NT2/D1 (cell line): ENCODE data around the gene SP5.
"Not testable (repeated sequence)": the region's sequence is repeated elsewhere in the genome, so short reads cannot be mapped to it uniquely, and the experiment has no call there.

Experiments
- DNase-seq: peaks from one replicate; pipeline ENCODE4 v3.0.0-alpha.2; 2011; ENCODE audit warnings: low read depth, low spot score
- H3K27me3 ChIP-seq: 2 replicates; pipeline ENCODE4 v1.6.0; 2011; ENCODE audit warnings: mild to moderate bottlenecking; ENCODE audit not compliant: insufficient read length, insufficient read depth
- H3K36me3 ChIP-seq: 2 replicates; pipeline ENCODE4 v1.6.1; 2011; ENCODE audit warnings: mild to moderate bottlenecking, low read length, mixed read lengths; ENCODE audit not compliant: insufficient read depth, insufficient read length
- H3K4me1 ChIP-seq: 2 replicates; pipeline ENCODE4 v1.5.1; 2011; ENCODE audit not compliant: insufficient read depth, insufficient read length
- H3K4me3 ChIP-seq: 2 replicates; pipeline ENCODE4 v1.5.1; 2011; ENCODE audit warnings: low read depth; ENCODE audit not compliant: insufficient read length
- H3K9ac ChIP-seq: 2 replicates; pipeline ENCODE4 v1.6.0; 2011; ENCODE audit warnings: low read depth; ENCODE audit not compliant: insufficient read length
- H3K9me3 ChIP-seq: 2 replicates; pipeline ENCODE4 v1.5.1; 2011; ENCODE audit warnings: mild to moderate bottlenecking, low read length; ENCODE audit not compliant: insufficient read depth
- SUZ12 ChIP-seq: IDR thresholded peaks from 2 replicates; pipeline ENCODE4 v1.6.1; 2011; ENCODE audit not compliant: insufficient read length, insufficient read depth; ENCODE audit errors: extremely low read depth
- YY1 ChIP-seq: IDR thresholded peaks from 2 replicates; pipeline ENCODE4 v1.6.1; 2011; ENCODE audit not compliant: insufficient read length, insufficient read depth
- ZNF274 ChIP-seq: IDR thresholded peaks from 2 replicates; pipeline ENCODE4 v1.6.1; 2011; ENCODE audit warnings: mild to moderate bottlenecking, low read depth, low read length

SP5 gene

DNA sequence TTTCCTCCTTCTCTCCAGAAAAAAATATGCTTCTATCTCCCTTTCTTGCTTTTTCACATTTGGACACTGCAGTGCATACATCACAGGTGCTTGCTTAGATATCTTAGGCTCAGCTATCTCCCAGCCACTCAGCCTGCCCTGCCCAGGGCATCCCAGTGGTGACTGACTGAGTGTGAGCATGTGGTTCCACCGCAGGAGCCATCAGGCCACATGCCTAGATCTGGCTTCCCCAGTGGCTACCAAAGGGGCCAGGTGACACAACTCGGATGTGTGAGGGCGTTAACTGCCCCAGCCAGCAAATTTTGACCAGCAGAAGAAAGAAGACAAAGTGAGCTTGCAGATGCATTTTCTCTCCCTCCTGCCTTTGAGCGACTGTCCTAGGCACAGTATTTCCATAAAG, 25.5 kb downstream of the SP5 start:
- DNase-seq: no peak
- Histone ChIP-seq H3K4me1 (no peaks in the 10 kb centered on the region), H3K9ac (no peak overlapping the region), H3K27me3 (no peaks in the 10 kb centered on the region), H3K36me3 (no peaks in the 10 kb centered on the region), H3K9me3 (peaks cover 3% of the 10 kb centered on the region; the same call in 1 of the 2 replicates), H3K4me3 (no peak overlapping the region)
- TF ChIP-seq YY1: no peak
- TF ChIP-seq ZNF274: no peak
- no peak for TF ChIP-seq SUZ12

DNA sequence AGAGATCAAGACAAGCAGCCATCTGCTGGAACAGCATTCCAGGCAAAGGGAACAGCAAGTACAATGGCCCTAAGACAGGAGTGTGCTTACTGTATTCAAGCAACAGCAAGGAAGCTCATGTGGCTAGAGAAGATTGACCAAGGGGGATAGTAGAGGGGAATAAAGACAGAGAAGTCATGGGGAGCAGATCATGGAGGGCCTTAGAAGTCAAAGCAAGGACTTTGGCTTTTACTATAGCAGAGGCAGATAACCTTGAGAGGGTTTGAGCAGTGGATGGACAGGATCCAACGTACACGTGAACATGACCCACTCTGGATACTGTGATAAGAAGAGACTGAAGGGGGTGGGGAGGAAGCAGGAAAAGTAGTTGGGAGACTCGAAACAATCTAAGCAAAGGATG, 26.9 kb downstream of the SP5 start:
- Histone ChIP-seq H3K36me3 (no peaks in the 10 kb centered on the region), H3K9me3 (peaks cover 3% of the 10 kb centered on the region; the same call in 1 of the 2 replicates), H3K9ac (no peak overlapping the region), H3K27me3 (no peaks in the 10 kb centered on the region), H3K4me3 (no peak overlapping the region), H3K4me1 (no peaks in the 10 kb centered on the region)
- TF ChIP-seq SUZ12: no peak
- TF ChIP-seq ZNF274: no peak
- no peak for TF ChIP-seq YY1
- no peak for DNase-seq

DNA sequence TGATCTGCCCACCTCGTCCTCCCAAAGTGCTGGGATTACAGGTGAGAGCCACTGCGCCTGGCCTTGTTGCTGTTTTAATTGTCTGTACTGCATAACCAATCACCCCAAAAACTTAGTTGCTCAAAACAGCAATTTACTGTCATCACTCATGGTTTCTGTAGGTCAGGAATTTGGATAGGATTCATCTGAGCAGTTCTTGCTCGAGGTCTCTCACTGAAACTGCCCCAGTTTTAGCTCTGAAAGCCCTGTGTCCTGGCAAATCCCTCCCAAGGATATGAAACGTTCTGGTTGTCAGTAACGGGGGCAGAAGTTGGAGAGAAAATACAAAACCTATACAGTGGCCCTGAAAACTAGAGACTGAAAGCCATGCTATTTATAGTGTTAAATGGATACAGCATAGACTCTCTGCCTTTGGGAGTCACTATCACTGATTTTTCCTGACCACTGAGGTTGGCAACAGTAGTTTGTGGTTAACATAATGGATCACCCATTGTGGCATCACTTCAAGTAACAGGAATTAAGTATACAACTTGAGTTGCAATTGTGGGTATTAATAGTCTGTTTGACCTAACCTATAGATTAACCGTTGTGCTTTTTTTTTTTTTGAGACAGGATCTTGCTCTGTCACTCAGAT, 27.9 kb downstream of the SP5 start:
- DNase-seq: no peak
- Histone ChIP-seq H3K36me3 (no peaks in the 10 kb centered on the region), H3K4me1 (no peaks in the 10 kb centered on the region), H3K4me3 (no peak overlapping the region), H3K9me3 (no peaks in the 10 kb centered on the region), H3K27me3 (no peaks in the 10 kb centered on the region), H3K9ac (no peak overlapping the region)
- TF ChIP-seq YY1: no peak
- no peak for TF ChIP-seq ZNF274
- TF ChIP-seq SUZ12: no peak

DNA sequence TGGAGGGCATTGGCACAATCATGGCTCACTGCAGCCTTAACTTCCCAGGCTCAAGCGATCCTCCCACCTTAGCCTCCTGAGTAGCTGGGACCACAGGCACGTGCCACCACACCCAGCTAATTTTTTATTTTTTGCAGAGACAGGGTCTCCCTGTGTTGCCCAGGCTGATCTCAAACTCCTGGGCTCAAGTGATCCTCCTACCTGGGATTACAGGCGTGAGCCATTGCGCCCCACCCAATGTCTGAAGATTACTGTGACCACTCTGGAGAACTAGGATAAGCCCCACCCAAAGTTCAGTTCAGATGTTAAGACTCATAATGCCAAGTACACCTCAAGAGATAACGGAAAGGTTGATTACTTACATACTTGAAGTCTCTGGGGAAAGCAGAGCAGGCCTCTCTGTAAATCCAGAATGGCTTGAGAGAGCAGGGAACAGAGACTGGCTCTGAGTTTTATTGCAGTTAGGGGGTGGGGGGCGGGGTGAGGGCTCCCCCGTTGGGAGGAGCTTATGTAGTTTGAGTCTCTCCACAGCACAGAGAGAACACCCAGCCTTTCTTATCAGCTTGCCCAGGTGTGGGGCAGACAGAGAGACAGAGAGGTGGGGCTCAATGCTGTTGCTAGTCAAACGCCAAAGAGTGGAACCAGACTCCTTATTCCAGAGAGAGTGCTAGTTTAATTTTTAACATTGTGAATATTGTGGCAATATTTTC, 28.5 kb downstream of the SP5 start:
- Histone ChIP-seq H3K4me1 (no peaks in the 10 kb centered on the region), H3K4me3 (no peak overlapping the region), H3K27me3 (no peaks in the 10 kb centered on the region), H3K9ac (no peak overlapping the region), H3K9me3 (no peaks in the 10 kb centered on the region), H3K36me3 (no peaks in the 10 kb centered on the region)
- no peak for TF ChIP-seq YY1
- no peak for TF ChIP-seq ZNF274
- TF ChIP-seq SUZ12: no peak
- no peak for DNase-seq

DNA sequence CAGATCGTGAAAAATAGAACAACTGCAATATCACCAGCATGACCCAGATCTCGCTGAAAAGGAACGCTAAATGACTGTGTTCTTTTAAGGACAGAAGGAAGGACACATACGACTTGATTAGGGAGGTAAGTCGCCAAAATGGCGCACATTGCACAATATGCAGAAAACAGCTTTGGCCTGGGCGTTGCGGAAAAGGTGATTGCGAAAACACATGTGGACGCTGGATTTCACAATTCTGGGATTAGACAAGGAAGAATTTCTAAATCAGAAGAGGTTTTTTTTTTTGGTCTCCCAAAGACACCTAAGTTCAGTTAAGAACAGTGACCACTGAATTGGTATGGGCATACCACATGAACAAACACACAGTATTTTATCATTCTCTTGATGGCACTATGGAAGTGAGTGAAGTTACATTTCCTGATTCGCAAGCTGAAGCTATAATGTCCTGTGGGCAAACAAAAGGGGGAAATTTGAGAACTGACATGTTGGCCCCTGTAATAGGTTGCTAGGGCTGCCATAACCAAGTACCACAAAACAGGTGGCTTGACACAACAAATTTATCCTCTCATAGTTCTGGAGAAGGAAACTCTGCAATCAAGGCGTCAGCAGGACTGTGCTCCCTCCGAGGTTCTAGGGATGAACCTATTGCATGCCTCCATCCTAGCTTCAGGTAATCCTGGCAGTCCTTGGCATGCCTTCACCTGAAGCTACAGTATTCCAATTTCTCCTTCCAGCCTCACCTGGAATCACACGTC, 29.3 kb downstream of the SP5 start:
- no peak overlapping the region for H3K4me3 ChIP-seq

DNA sequence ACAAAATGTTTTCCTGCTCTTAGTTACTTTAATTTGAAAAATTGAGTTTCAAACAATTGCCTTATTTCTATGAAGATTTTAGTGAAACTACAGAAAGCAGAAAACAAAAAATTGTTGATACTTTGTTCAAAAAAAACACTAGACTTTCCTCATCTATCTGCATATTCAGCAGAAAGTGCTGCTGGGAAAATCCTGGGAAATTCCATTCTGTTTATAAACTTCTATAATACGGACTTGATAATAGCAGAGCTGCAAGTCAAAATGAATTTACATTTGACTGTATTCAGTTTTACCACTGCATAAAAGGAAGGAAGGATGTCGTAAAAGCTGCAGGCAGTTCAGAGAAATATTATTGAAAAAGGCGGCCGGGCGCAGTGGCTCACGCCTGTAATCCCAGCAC, 30.2 kb downstream of the SP5 start:
- no peaks in the 10 kb centered on the region for H3K4me1 ChIP-seq
- no peak overlapping the region for H3K9ac ChIP-seq
- no peak for TF ChIP-seq SUZ12
- H3K4me3 ChIP-seq: no peak overlapping the region
- H3K36me3 ChIP-seq: no peaks in the 10 kb centered on the region
- H3K9me3 ChIP-seq: no peaks in the 10 kb centered on the region
- DNase-seq: no peak
- H3K27me3 ChIP-seq: no peaks in the 10 kb centered on the region

More for the DNA sequence above, 29.3 kb downstream of the SP5 start:
- no peak overlapping the region for H3K9ac ChIP-seq
- TF ChIP-seq YY1: no peak
- TF ChIP-seq SUZ12: no peak
- no peak for TF ChIP-seq ZNF274
- no peaks in the 10 kb centered on the region for H3K9me3 ChIP-seq
- H3K4me1 ChIP-seq: no peaks in the 10 kb centered on the region
- H3K36me3 ChIP-seq: no peaks in the 10 kb centered on the region
- no peak for DNase-seq
- H3K27me3 ChIP-seq: no peaks in the 10 kb centered on the region

DNA sequence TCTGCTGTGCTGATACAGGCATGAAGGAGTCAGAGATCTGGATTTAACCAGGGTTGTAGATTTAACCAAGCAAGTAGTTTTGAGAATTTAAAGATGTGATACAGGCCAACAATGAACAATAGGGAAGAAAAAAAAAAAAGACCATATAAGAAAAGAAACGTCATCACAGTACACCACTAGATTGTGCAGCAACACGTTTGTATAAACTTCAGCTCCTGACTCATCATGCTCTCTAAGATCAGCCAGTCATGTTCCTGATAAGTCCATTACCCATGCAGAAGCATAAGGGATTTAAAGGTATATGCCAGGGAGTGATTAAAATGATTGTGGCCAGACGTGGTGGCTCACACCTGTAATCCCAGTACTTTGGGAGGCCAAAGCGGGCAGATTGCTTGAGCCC, 32.8 kb downstream of the SP5 start:
- Histone ChIP-seq H3K4me3 (no peak overlapping the region), H3K9me3 (no peaks in the 10 kb centered on the region), H3K9ac (no peak overlapping the region), H3K27me3 (no peaks in the 10 kb centered on the region), H3K36me3 (no peaks in the 10 kb centered on the region), H3K4me1 (no peaks in the 10 kb centered on the region)
- no peak for DNase-seq
- TF ChIP-seq SUZ12 (no peak), YY1 (no peak), ZNF274 (no peak)

DNA sequence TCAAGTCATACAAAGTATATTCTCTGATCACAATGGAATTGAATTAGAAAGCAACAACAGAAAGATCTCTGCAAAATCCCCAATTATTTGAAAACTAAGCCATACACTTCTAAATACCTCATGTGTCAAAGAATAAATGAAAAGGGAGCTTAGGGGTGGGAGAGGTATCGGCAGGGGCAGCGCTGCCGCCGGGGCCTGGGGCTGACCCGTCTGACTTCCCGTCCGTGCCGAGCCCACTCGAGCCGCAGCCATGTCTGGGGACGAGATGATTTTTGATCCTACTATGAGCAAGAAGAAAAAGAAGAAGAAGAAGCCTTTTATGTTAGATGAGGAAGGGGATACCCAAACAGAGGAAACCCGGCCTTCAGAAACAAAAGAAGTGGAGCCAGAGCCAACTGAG, 36.4 kb downstream of the SP5 start:
- H3K9ac ChIP-seq, H3K4me1 ChIP-seq, H3K36me3 ChIP-seq, H3K9me3 ChIP-seq, DNase-seq, H3K27me3 ChIP-seq, H3K4me3 ChIP-seq: not testable (repeated sequence)
